GM21423 (cell line): ENCODE data around the gene SAC3D1.
A peak's percentile ranks its signal among the peaks of the same experiment; 100 is the strongest.
"Not testable (repeated sequence)": the region's sequence is repeated elsewhere in the genome, so short reads cannot be mapped to it uniquely, and the experiment has no call there.

ENCODE experiments used
- ATAC-seq: cut with Tn5 transposase; IDR thresholded peaks from one replicate; pipeline ENCODE4 v1.9.1; 2021; ENCODE audit warnings: mild to moderate bottlenecking, moderate library complexity; ENCODE audit not compliant: unreplicated experiment

Gene SAC3D1

DNA sequence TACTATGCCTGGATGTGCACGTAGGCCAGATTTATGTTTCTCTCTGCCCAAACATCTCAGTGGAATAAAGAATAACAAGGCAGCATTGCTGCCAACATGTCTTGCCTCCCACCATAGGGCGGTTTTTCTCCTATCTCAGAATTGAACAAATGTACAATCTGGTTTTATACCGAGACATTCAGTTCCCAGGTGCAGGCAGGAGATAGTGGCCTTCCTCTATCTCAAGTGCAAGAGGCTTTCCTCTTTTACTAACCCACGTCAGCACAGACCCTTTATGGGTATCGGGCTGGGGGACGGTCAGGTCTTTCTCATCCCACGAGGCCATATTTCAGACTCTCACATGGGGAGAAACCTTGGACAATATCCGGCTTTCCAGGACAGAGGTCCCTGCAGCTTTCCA lies 17.5 kb upstream of the SAC3D1 start:
- ATAC-seq: not testable (repeated sequence)

DNA sequence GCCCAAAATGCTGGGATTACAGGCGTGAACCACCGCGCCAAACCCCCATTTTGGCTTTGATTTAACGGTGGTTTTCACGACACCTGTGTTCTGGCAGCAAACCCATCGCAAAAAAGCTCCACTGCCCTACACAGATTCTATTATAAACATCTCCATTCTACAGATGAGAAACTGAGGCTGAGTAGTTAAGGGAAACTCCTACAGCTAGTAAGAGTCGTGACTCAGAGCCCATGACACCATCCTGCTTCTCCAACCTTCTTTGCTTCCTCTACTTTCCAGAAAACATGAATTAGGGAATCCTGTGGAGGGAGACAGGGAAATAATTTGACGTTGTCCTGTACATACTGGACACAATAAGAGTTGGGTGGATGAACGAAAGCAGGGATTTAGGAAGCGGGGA lies 14.2 kb upstream of the SAC3D1 start:
- ATAC-seq: no peak

DNA sequence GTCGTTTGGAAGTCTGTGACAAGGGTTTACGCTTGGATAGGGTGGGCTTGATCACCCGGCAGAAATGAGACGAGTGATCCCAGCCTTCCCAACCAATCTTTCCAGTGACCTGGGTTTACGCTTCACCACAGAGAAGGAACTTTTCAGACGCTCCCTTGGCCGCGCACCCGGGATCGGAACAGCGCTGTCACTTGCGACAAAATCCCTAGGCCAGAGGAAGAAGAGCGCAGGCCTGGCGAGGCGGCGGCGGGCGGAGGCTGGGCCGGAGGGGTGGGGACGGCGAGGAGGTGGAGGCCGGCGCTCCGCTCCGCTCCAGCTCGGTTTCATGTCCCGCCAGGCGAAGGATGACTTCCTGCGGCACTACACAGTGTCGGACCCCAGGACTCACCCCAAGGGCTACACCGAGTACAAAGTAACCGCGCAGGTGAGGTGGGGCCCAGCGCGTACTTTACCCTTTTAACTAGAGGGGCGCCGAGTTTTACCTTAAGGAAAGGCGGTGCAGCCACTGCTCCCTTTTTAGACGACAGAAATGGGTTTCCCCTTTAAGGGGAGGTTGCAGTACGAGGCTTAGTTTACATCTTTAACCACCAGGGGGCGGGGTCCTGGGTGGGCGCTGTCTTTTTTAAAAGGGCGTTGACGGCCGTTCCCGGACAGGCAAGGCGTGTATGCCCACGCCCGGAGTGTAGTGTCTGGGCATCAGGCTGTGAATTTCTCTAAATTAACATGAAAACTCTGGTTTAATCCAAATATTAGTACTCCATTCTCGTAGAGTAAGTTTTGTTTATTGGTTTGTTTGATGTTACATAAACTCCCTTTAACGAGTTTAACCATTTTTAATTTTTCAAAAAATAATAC lies 13.6 kb upstream of the SAC3D1 start, which contains the start of gene SNX15:
Gene SNX15, plus strand, starts transcription at position 227 of the 855 bp plus-strand sequence. Its CDS starts 99 bp downstream, at position 326.
- peak; percentile 82 for ATAC-seq

DNA sequence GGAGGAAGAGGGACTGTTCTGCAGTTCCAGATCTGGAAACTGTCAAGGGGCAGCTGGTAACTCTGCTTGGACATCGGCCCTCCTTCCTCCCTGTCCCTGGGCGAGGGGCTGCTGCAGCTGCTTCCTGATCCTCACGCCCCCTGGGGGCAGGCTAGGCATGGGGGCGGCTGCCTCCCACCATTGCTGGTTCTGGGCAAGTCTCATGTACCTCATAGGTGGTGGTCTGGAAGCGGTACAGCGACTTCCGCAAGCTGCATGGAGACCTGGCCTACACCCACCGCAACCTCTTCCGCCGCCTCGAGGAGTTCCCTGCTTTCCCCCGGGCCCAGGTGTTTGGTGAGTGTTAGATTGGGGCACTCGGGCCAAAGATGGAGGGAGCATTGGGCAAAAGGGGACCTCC lies 8.8 kb upstream of the SAC3D1 start:
- no peak for ATAC-seq

DNA sequence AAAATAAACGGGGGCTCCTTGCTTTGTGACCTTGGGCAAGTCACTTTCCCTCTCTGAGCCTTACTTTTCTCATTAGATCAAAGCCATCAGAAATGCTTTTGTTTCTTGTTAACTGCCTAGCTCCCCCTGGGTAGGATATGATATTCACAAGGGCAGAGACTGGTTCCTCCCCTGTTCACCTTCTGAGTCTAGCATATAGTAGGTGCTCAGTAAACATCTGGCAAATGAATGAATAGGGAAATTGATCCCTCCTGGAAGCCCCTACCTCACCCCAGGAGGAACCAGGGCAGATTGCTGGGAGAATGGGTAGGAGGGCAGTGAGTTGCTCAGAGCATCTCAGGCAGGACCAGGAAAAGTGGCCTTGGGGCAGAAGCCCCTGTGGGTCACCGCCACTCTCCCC lies 6.6 kb upstream of the SAC3D1 start:
- no peak for ATAC-seq

DNA sequence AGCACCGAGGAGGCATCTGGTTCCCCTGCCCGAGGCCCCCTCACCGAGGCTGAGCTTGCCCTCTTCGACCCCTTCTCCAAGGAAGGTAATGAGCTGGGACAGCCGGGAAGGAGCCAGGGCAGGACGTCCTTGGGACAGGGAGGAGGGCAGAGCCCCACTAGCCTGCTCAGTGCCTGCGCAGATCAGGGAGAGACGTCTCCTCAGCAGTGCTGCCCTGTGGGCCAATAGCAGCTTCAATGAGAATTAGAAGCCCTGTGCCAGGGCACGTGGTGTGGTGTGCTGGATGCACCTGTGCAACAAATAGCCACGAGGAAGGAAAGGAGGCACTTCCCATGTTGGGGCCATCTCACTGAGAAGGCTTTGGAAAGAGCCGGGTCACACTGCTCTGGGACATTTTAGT lies 5.4 kb upstream of the SAC3D1 start:
- no peak for ATAC-seq

DNA sequence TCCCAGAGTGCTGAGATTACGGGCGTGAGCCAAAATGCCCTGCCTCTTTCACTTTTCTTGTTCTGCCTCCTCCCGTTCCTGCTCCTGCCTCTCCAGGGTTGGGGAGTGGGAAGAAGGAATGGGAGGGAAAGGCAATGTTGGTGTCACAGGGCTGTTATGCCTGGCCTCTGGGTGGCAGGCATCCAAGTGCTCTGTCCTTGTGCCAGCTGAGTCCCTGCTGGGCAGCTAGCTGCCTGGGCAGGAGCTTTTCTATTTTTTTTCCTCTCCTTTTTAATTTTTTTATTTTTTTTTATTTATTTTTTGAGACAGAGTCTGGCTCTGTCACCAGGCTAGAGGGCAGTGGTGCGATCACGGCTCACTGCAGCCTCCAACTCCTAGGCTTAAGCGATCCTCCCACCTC lies 4.1 kb upstream of the SAC3D1 start:
- ATAC-seq: no peak

DNA sequence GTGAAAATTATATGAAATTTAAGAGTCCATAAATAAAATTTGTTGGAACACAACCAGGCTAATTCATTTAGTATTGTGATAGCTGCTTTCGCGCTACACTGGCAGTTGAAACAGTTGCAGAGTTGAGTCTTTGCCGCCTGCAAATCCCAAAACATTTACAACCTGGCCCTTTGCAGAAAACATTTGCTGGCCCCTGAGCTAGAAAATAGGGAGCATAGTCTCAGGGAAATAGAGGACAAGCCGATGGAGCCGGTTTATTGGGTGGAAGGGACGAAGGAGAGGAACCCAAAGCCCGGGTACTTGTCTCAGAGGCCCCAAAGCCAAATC lies 527 bp upstream of the SAC3D1 start:
- no peak for ATAC-seq

DNA sequence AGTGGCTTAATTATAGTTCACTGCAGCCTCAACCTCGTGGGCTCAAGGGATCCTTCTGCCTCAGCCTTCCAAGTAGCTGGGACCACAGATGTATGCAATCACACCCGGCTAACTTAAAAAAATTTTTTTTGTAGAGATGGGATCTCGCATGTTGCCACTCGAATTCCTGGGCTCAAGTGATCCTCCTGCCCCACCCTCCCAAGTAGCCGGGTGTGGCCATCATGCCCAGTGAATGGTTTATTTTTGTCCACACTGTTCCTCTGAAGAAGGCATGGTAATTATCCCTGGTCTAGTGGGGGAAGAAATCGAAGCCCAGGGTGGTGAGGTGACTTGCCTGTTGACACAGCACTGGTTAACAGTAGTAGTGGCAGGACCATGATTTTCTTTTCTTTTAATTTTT lies 1.9 kb downstream of the SAC3D1 start:
- no peak for ATAC-seq

DNA sequence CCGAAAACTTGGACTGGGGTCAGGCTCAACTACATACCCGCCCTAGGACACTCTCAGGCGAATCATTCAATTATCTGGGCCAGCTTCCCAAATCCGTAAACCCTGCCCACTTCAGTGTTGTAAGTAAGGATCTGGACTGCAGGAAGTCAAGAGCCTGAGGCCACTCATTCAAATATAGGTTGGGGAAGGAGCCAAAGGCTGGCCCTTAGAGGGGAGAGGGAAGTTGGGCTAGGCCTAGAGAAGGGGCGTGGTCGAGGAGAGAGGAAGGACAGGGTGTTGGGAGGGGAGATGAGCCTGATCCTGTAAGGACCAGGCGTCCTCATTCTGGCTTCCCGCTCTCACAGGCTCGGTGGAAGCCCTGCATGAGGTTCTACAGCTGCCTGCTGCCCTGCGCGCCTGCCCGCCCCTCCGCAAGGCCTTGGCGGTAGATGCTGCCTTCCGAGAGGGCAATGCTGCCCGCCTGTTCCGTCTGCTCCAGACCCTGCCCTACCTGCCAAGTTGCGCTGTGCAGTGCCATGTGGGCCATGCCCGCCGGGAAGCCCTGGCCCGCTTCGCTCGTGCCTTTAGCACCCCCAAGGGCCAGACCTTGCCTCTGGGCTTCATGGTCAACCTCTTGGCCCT lies 3.0 kb downstream of the SAC3D1 start:
- no peak for ATAC-seq

DNA sequence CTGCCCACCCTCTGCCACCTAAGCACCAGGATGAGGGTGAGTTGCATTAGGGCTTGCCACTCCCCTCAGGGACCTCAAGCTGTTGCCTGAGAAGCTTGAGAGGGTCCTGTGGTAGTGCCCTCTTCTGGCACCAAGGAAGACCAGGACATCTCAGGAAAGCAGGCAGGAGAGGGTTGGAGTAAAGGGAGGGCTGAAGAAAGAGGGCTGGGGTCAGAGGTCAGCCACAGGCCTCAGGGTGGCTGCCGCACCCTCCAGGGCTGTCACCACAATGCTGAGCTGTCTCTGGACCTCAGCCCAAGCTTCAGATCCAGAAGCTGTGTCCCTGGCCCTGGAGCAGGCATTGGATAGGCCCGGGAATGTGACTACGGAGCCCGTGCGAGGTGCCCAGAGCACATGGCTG lies 4.1 kb downstream of the SAC3D1 start:
- no peak for ATAC-seq

DNA sequence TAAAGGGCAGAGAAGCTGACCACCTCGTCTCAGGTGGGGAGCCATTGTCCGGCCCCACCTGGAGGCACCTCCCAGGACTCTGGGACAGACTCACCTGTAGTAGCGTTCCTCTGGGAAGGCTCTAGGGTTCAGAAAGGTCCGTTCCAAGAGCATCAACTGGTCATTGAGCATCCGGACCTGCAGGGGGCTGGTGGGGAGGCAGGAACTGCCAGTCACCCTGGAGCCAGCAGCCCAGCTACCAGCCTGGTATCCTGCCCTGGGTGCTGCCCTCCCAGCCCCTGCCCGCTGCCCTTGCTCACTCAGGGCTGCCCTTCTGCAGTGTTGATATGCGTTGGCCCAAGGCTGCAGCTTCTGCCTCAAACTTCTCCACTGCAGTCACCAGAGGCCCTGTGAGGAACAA lies 4.7 kb downstream of the SAC3D1 start:
- ATAC-seq: no peak

DNA sequence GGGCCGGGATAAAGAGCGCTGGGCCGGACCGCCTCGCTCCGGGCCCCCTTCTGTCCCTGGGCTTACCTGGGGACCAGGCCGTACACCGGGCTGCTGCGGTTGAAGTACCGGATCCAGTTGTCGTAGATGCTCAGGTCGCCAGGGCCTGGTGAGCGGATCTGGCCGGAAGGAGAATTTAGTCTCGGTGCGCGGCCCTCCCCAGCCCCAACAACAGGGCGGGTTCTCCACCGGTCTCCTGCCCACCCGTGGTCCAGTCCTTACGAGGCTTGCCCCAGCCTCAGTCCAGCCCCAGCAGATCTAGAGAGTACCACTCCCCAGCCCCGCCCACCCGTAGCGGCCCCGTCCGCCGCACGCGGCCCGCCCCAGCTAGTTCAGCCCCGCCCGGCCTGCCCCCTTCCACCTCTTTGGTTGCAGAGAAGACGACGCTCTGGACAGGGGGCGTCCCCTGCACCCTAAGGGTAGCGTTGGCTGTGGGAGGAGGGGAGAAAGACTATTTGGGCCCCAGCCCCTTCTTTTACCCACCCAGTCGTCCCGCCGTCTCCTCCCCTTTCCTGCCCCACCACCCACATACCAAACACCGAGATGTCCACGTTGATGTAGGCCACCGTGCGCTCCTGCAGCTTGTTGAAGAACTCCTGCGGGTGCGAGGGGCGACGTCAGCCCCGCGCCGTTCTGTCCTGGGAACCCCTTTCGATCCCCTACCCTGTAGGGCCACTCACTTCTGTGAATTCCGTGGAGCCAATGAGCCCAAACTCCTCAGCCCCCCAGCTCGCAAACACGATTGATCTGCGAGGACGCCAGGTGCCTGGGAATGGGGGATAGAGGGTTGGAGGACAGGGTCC lies 6.8 kb downstream of the SAC3D1 start:
- no peak for ATAC-seq

DNA sequence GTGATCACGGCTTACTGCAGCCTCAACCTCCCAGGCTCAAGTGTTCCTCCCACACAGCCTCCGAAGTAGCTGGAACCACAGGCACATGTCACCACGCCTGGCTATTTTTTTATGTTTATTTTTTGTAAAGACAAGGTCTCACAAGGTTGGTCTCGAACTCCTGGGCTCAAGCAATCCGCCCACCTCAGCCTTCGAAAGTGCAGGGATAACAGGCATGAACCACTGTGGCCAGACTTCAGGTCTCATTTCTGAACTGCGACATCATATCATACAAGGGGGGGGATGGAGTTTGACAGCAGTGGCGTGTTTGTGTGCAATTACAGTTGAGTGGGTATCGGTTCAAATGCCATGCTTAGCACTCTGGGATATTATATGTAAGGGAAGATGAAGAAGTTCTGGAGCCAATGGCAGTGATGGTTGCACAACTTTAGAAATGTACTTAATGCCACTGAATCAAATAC lies 10.4 kb downstream of the SAC3D1 start:
- ATAC-seq: no peak

DNA sequence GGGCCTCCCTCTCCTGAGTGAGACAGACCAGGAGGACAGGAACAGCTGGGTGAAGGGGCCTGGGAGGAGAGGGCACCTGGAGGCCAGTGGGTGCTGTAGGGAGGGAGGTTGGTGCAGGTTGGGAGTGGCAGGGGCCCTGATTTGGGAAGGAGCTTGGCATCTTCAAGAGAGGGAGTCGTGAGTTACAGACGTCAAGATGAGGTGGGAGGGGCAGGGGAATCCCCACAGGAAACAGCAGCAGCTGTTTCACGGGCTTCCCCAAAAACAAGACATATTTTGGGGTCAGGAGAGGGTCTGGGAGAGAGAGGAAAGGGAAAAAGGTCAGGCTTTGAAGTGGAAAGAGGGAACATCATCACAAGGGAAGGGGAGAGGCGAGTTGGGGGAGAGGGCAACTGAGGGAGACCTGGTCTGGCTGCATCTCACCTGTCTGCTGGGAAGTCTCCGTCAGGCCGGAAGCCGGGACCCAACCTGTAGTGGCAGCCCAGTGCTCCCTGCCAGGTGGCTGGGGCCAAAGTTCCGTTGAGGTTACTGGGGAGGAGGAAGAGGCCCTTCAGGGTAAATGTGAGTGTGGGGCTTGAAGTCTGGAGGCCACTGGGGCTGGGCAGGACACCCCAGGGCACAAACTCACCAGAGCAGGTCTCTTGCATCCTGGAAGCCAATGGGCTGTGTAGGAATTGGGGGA lies 13.0 kb downstream of the SAC3D1 start:
- no peak for ATAC-seq

DNA sequence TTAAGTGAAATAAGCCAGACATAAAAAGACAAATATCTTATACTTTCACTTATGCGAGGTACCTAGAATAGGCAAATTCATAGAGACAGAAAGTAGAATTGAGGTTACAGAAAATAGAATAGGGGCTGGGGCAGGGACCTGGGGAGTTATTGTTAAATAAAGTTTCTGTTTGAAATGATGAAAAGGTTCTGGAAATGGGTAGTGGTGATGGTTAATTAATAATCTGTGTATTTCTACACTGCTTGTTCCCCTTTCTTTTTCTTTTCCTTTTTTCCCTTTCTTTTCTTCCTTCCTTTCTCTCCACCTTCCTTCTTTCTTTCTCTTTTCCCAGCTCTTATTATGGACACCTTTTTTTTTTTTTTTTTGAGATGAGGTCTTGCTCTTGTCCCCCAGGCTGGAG lies 14.5 kb downstream of the SAC3D1 start:
- ATAC-seq: no peak

DNA sequence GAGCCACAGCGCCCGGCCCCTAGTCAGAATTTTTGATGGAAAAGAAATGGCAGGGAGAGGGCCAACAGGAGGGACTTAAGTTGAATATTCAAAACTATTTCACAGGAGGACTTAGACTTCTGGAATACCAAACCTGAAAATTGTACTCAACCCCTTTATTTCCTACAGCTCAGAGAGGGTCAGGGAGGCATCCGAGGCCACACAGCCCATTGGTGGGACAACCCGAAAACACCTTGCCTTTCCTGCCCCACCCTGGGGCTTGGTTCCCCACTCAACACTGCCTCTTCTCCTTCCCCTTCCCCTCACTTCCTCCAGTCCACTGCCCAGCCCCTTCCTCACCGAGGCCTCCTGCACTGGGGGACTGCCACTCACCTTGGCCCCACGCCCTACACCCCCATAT lies 16.0 kb downstream of the SAC3D1 start:
- no peak for ATAC-seq

DNA sequence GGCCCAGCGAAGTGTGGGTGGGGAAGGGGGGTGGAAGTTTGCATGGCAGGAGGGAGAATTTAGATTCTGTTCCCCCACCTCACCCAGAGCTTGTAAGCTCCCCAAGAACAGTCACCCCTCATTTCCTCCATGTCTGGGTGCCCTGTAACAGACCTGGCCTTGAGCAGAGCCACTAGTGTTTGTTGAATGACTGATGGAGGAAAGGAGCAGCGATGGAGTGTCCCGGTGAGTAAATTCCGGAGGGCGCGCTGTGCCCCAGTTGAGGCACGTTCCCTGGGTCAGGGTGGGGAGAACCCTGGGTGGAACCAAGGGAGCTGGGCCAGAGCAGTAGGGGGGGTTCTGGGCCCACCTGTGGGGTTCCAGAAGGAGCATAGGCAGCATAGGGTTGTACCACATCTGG lies 16.5 kb downstream of the SAC3D1 start:
- no peak for ATAC-seq

DNA sequence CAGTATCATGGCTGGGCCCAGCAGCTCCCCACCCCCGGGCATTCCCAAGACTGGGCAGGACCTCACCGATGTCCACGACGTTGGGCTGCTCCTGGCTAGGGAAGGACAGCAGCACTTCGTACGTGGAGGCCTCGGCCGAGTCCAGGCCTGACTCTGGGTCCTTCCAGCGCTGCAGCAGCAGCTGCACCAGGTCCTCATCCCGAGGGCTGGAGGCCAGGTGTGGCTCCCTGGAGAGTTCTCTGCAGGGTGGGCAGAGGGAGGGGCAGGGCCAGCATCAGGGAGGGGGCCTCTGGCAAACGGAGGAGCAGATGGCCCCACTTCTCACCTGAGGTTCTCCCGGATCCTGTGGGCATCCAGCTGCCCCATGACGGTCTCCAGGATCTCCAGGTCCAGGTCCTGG lies 17.0 kb downstream of the SAC3D1 start:
- no peak for ATAC-seq

DNA sequence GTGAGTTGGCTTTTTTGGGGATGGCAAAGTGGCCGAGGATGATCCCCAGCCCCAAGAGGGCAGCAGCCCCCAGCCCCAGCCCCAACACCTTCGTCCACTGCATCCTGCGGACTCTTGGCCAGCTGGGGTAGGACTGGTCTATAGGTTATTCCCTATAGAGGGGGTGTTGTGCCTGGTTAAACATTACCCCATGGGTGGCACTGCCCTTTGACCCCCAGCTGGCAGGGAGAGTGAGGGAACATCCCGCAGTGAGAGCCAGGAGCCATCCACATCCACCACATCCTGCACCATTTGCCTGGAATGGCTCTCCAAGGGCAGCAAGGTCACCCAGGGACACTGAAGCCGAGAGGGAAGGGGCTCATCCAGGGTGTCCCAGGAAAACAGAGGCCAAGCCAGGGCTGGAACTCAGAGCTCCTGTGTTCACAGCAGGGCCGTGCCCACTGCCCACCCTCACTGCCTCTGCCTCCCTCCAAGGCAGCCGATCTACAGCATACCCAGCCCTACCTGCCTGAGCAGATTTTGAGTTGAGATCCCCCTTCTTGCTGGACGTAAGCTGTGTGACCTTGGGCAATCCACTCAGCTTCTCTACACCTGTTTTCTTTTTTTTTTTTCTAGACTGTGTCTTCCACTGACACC lies 17.5 kb downstream of the SAC3D1 start, which contains the start of gene NAALADL1:
Gene NAALADL1, minus strand, starts transcription at position 135 of the 636 bp plus-strand sequence. Its CDS starts 32 bp downstream, at position 103.
- ATAC-seq: no peak
